ENCODE data around the gene PHKB.
A peak's percentile ranks its signal among the peaks of the same experiment; 100 is the strongest.
"Not testable (repeated sequence)": the region's sequence is repeated elsewhere in the genome, so short reads cannot be mapped to it uniquely, and the experiment has no call there.

The PHKB gene

GRCh38 chr16:47460359-47460710 lies 796 bp upstream of the PHKB start:
- Mint-ChIP-seq H3K27ac (peak overlapping the region; percentile 99), H3K36me3 (ENCODE audit: low read depth) (peaks cover 29% of the 10 kb centered on the region), H3K4me3 (peak overlapping the region; percentile 92), H3K4me1 (ENCODE audit: low read depth) (peaks cover 40% of the 10 kb centered on the region), H3K9me3 (no peaks in the 10 kb centered on the region), H3K27me3 (ENCODE audit: low read depth) (no peaks in the 10 kb centered on the region)
- DNase-seq (ENCODE audit: low spot score): peak; percentile 6

GRCh38 chr16:47461598-47462266 lies 601 bp downstream of the PHKB start:
- peak overlapping the region; percentile 92 for H3K4me3 Mint-ChIP-seq
- no peaks in the 10 kb centered on the region for H3K27me3 Mint-ChIP-seq (ENCODE audit: low read depth)
- DNase-seq (ENCODE audit: low spot score): peak; percentile 6
- peaks cover 25% of the 10 kb centered on the region for H3K36me3 Mint-ChIP-seq (ENCODE audit: low read depth)
- H3K27ac Mint-ChIP-seq: peak overlapping the region; percentile 99
- H3K4me1 Mint-ChIP-seq (ENCODE audit: low read depth): peaks cover 39% of the 10 kb centered on the region
- no peaks in the 10 kb centered on the region for H3K9me3 Mint-ChIP-seq

- Mint-ChIP-seq H3K4me1 (ENCODE audit: low read depth) (peaks cover 35% of the 10 kb centered on the region), H3K4me3 (peak overlapping the region; percentile 5), H3K9me3 (no peaks in the 10 kb centered on the region), H3K27me3 (ENCODE audit: low read depth) (no peaks in the 10 kb centered on the region), H3K27ac (no peak overlapping the region), H3K36me3 (ENCODE audit: low read depth) (peaks cover 17% of the 10 kb centered on the region)
- no peak for DNase-seq (ENCODE audit: low spot score)
Measured at GRCh38 chr16:47463771-47464624, 2.9 kb downstream of the PHKB start.

- H3K4me3 Mint-ChIP-seq: no peak overlapping the region
Measured at GRCh38 chr16:47465919-47466630, 4.9 kb downstream of the PHKB start.

GRCh38 chr16:47467501-47467900 lies 6.4 kb downstream of the PHKB start:
- H3K4me3 Mint-ChIP-seq: no peak overlapping the region
- H3K4me1 Mint-ChIP-seq (ENCODE audit: low read depth): peaks cover 16% of the 10 kb centered on the region
- H3K9me3 Mint-ChIP-seq: no peaks in the 10 kb centered on the region
- DNase-seq (ENCODE audit: low spot score): no peak
- H3K27me3 Mint-ChIP-seq (ENCODE audit: low read depth): no peaks in the 10 kb centered on the region
- peaks cover 4% of the 10 kb centered on the region for H3K36me3 Mint-ChIP-seq (ENCODE audit: low read depth)
- no peak overlapping the region for H3K27ac Mint-ChIP-seq

More at GRCh38 chr16:47465919-47466630, 4.9 kb downstream of the PHKB start:
- H3K9me3 Mint-ChIP-seq: no peaks in the 10 kb centered on the region
- H3K4me1 Mint-ChIP-seq (ENCODE audit: low read depth): peaks cover 24% of the 10 kb centered on the region
- no peak for DNase-seq (ENCODE audit: low spot score)
- H3K36me3 Mint-ChIP-seq (ENCODE audit: low read depth): peaks cover 9% of the 10 kb centered on the region
- H3K27ac Mint-ChIP-seq: no peak overlapping the region
- H3K27me3 Mint-ChIP-seq (ENCODE audit: low read depth): no peaks in the 10 kb centered on the region

GRCh38 chr16:47468070-47468689 lies 7.0 kb downstream of the PHKB start:
- H3K4me3 Mint-ChIP-seq; DNase-seq (ENCODE audit: low spot score); H3K27ac Mint-ChIP-seq; H3K36me3 Mint-ChIP-seq (ENCODE audit: low read depth); H3K27me3 Mint-ChIP-seq (ENCODE audit: low read depth); H3K9me3 Mint-ChIP-seq: not testable (repeated sequence)
- peaks cover 12% of the 10 kb centered on the region for H3K4me1 Mint-ChIP-seq (ENCODE audit: low read depth)

GRCh38 chr16:47469227-47469626 lies 8.1 kb downstream of the PHKB start:
- Mint-ChIP-seq H3K4me1 (ENCODE audit: low read depth) (peaks cover 3% of the 10 kb centered on the region), H3K27ac (no peak overlapping the region), H3K36me3 (ENCODE audit: low read depth) (peaks cover 2% of the 10 kb centered on the region), H3K4me3 (no peak overlapping the region), H3K9me3 (no peaks in the 10 kb centered on the region), H3K27me3 (ENCODE audit: low read depth) (no peaks in the 10 kb centered on the region)
- DNase-seq (ENCODE audit: low spot score): no peak

GRCh38 chr16:47470211-47470610 lies 9.1 kb downstream of the PHKB start:
- H3K9me3 Mint-ChIP-seq: no peaks in the 10 kb centered on the region
- H3K27me3 Mint-ChIP-seq (ENCODE audit: low read depth): no peaks in the 10 kb centered on the region
- peaks cover 3% of the 10 kb centered on the region for H3K4me1 Mint-ChIP-seq (ENCODE audit: low read depth)
- DNase-seq (ENCODE audit: low spot score): no peak
- no peak overlapping the region for H3K4me3 Mint-ChIP-seq
- H3K27ac Mint-ChIP-seq: no peak overlapping the region
- peaks cover 2% of the 10 kb centered on the region for H3K36me3 Mint-ChIP-seq (ENCODE audit: low read depth)

GRCh38 chr16:47470810-47471209 lies 9.7 kb downstream of the PHKB start:
- Mint-ChIP-seq H3K4me1 (ENCODE audit: low read depth) (peaks cover 3% of the 10 kb centered on the region), H3K36me3 (ENCODE audit: low read depth) (peaks cover 2% of the 10 kb centered on the region), H3K4me3 (no peak overlapping the region)

GRCh38 chr16:47473004-47473403 lies 11.9 kb downstream of the PHKB start:
- not testable (repeated sequence) for H3K4me1 Mint-ChIP-seq (ENCODE audit: low read depth); DNase-seq (ENCODE audit: low spot score); H3K27me3 Mint-ChIP-seq (ENCODE audit: low read depth); H3K9me3 Mint-ChIP-seq; H3K27ac Mint-ChIP-seq; H3K4me3 Mint-ChIP-seq; H3K36me3 Mint-ChIP-seq (ENCODE audit: low read depth)

More at GRCh38 chr16:47470810-47471209, 9.7 kb downstream of the PHKB start:
- no peaks in the 10 kb centered on the region for H3K9me3 Mint-ChIP-seq
- DNase-seq (ENCODE audit: low spot score): no peak
- H3K27me3 Mint-ChIP-seq (ENCODE audit: low read depth): no peaks in the 10 kb centered on the region
- no peak overlapping the region for H3K27ac Mint-ChIP-seq

GRCh38 chr16:47473792-47474191 lies 12.7 kb downstream of the PHKB start:
- Mint-ChIP-seq H3K4me1 (ENCODE audit: low read depth) (no peaks in the 10 kb centered on the region), H3K36me3 (ENCODE audit: low read depth) (peaks cover 3% of the 10 kb centered on the region), H3K4me3 (no peak overlapping the region), H3K9me3 (no peaks in the 10 kb centered on the region), H3K27me3 (ENCODE audit: low read depth) (no peaks in the 10 kb centered on the region), H3K27ac (no peak overlapping the region)
- DNase-seq (ENCODE audit: low spot score): no peak

GRCh38 chr16:47475786-47476185 lies 14.7 kb downstream of the PHKB start:
- H3K27ac Mint-ChIP-seq: no peak overlapping the region
- no peak for DNase-seq (ENCODE audit: low spot score)
- no peaks in the 10 kb centered on the region for H3K4me1 Mint-ChIP-seq (ENCODE audit: low read depth)
- no peak overlapping the region for H3K4me3 Mint-ChIP-seq
- no peaks in the 10 kb centered on the region for H3K9me3 Mint-ChIP-seq
- no peaks in the 10 kb centered on the region for H3K27me3 Mint-ChIP-seq (ENCODE audit: low read depth)
- H3K36me3 Mint-ChIP-seq (ENCODE audit: low read depth): peaks cover 6% of the 10 kb centered on the region

- DNase-seq (ENCODE audit: low spot score): no peak
- H3K9me3 Mint-ChIP-seq: no peaks in the 10 kb centered on the region
- H3K4me1 Mint-ChIP-seq (ENCODE audit: low read depth): no peaks in the 10 kb centered on the region
- H3K36me3 Mint-ChIP-seq (ENCODE audit: low read depth): peaks cover 6% of the 10 kb centered on the region
- H3K27ac Mint-ChIP-seq: no peak overlapping the region
- no peaks in the 10 kb centered on the region for H3K27me3 Mint-ChIP-seq (ENCODE audit: low read depth)
- no peak overlapping the region for H3K4me3 Mint-ChIP-seq
Measured at GRCh38 chr16:47476654-47477345, 15.7 kb downstream of the PHKB start.

All from T-helper 2 cell treated with Interferon-gamma antibody and Interleukin-4, amounts not matched to agents 5 μg/mL and 100 μg/mL, for 36 hours (primary cell).